NCI-H510A treated with DMSO at 0.1 percent for 48 hours (cell line): ENCODE measurements around the gene DPPA2.

Source experiments
- DNase-seq: peaks from one replicate; lab custom pipeline; 2025; lab: John Stamatoyannopoulos, UW

The DPPA2 gene

GRCh38 chr3:109325109-109325508 is 8.8 kb upstream of the DPPA2 start:
- DNase-seq = no peak

- DNase-seq = no peak
Observed at GRCh38 chr3:109313061-109313460, 3.3 kb downstream of the DPPA2 start.

GRCh38 chr3:109297496-109297895 is 18.8 kb downstream of the DPPA2 start:
- no peak for DNase-seq

- DNase-seq = no peak
Observed at GRCh38 chr3:109284071-109284470, 32.2 kb downstream of the DPPA2 start.

- DNase-seq = no peak
Observed at GRCh38 chr3:109278546-109278945, 37.8 kb downstream of the DPPA2 start.

GRCh38 chr3:109278141-109278540 is 38.2 kb downstream of the DPPA2 start:
- DNase-seq = no peak

- peak; percentile 26 for DNase-seq
Observed at GRCh38 chr3:109275702-109276293, 40.5 kb downstream of the DPPA2 start.

GRCh38 chr3:109270779-109271178 is 45.5 kb downstream of the DPPA2 start:
- no peak for DNase-seq

GRCh38 chr3:109269577-109270275 is 46.6 kb downstream of the DPPA2 start:
- DNase-seq = no peak

- DNase-seq = no peak
Observed at GRCh38 chr3:109268181-109268580, 48.1 kb downstream of the DPPA2 start.

- DNase-seq = no peak
Observed at GRCh38 chr3:109265295-109265694, 51.0 kb downstream of the DPPA2 start.

GRCh38 chr3:109257269-109257668 is 59.0 kb downstream of the DPPA2 start:
- DNase-seq = no peak

- DNase-seq = no peak
Observed at GRCh38 chr3:109254770-109255169, 61.5 kb downstream of the DPPA2 start.

- no peak for DNase-seq
Observed at GRCh38 chr3:109252641-109253040, 63.7 kb downstream of the DPPA2 start.
